Adrenal gland (tissue), 12 donors: ENCODE results near the gene TMEM250. TPM values are rescaled to one million over a fixed set of nuclear protein-coding genes. Genes with fewer than 3 reads are reported as not detected.

Source experiments
- DNase-seq, 7 donors: peaks; one replicate each; pipeline ENCODE4 v3.0.0-alpha.2; 2019 to 2020
- H3K27ac ChIP-seq, 5 donors: fragments of 200-600 bp; sonication (generic) in 4 of 5; 1 replicate in 3 of 5; 2 replicates in 2 of 5; pipeline versions ENCODE4 v1.5.1 to v1.8.0; 2016 to 2020; ENCODE audit warnings: mild to moderate bottlenecking in 1 of 5
- H3K27me3 ChIP-seq: fragments of 200-600 bp; 2 replicates; pipeline ENCODE4 v1.8.0; 2021
- H3K36me3 ChIP-seq, 2 donors: fragments of 200-600 bp; replicated peaks in 1 of 2; 1 replicate in 1 of 2; 2 replicates in 1 of 2; pipeline versions ENCODE4 v1.5.1 to v1.8.0; 2018 to 2022
- H3K4me1 ChIP-seq, 2 donors: fragments of 200-600 bp; replicated peaks in 1 of 2; 1 replicate in 1 of 2; 2 replicates in 1 of 2; pipeline versions ENCODE4 v1.5.1 to v1.8.0; 2018 to 2021
- H3K4me3 ChIP-seq, 4 donors: fragments of 200-600 bp; sonication (generic) in 3 of 4; one replicate each; pipeline ENCODE4 v1.5.1; 2016 to 2018
- H3K9me3 ChIP-seq, 3 donors: fragments of 200-600 bp; sonication (generic) in 1 of 3; replicated peaks in 1 of 3; 1 replicate in 2 of 3; 2 replicates in 1 of 3; pipeline versions ENCODE4 v1.5.1 to v1.8.0; 2016 to 2021
- CTCF ChIP-seq, 6 experiments: fragments of 450-650 bp in 4 of 6; fragments of 200-600 bp in 2 of 6; sonication (generic) in 1 of 6; IDR thresholded peaks; 1 replicate in 5 of 6; 2 replicates in 1 of 6; pipeline versions ENCODE4 v1.5.1 to v1.8.0; 2016 to 2021; ENCODE audit warnings: antibody characterized with exemption in 6 of 6, mild to moderate bottlenecking in 2 of 6, moderate library complexity in 1 of 6
- POLR2A ChIP-seq, 2 donors: fragments of 450-650 bp; IDR thresholded peaks; one replicate each; pipeline ENCODE4 v1.6.1; 2017; ENCODE audit warnings: antibody characterized with exemption in 2 of 2, mild to moderate bottlenecking in 2 of 2, moderate library complexity in 1 of 2
- WGBS, 4 donors: extraction: QIAGEN DNeasy Blood & Tissue Kit in 2 of 4; methylation state at CpG; one replicate each; pipeline versions ENCODE4 v1.1.5 to v1.1.7; 2013 to 2017; 5-methylcytosine and 5-hydroxymethylcytosine counted together
- intact Hi-C, 2 donors: fragments of 100-400 bp; cut with DNase I; formaldehyde crosslinking; loops; one replicate each; pipeline versions ENCODE4 v1.14.1 to v1.15.0; 2022 to 2023
- polyA plus RNA-seq, 3 donors: library from polyadenylated mRNA; stranded (reverse); fragments of 200-250 nt in 2 of 3; fragments of 350-450 nt in 1 of 3; fragmentation: Illumina TruSeq in 1 of 3; extraction: RNeasy Lipid Tissue Mini Kit (QIAGEN cat#74804) in 1 of 3; gene quantifications; one replicate each; pipeline ENCODE4 v1.2.3, GENCODE V29; 2013 to 2014
- total RNA-seq, 9 donors: library from RNA; depleted of rRNA in 4 of 9; stranded (reverse); fragments of >200 nt in 4 of 9; fragments of 120-200 nt in 1 of 9; fragmentation: NEBNext Ultra II Directional in 1 of 9; extraction: Animal tissue kit (Norgen Biotek cat#: 25700) in 1 of 9; gene quantifications; one replicate each; pipeline versions ENCODE4 v1.1.0 to v1.2.4, GENCODE V29; 2013 to 2023
- donor health status: healthy with polysubstance abuse.
- donor health status: Bipolar disorder and iron deficiency.
- donor health status: DM: yes; HTN: yes; CAD: no.
- donor health status: DM: no; HTN: no; CAD: no.
- donor health status: DM: no; HTN: no; CAD: no.
- donor health status: DM: yes; HTN: yes; CAD: no.

Gene TMEM250
- total and polyA plus RNA-seq, 12 donors, result 5.2 to 47.2 (median 28.0) TPM

GRCh38 chr9:136155576-136155975, 36.9 kb upstream of the TMEM250 start:
- no peaks in the 10 kb centered on the region for H3K4me1 ChIP-seq
- H3K27ac ChIP-seq, result no peak overlapping the region
- peaks cover 24% of the 10 kb centered on the region for H3K27me3 ChIP-seq
- 73 to 88% (median 76%) methylated on average over 16 to 17 of the region's 17 CpGs for WGBS, 4 donors
- H3K4me3 ChIP-seq, result no peak overlapping the region
- TF ChIP-seq CTCF (IDR thresholded peaks at IDR 0.05), result no peak
- TF ChIP-seq POLR2A (IDR thresholded peaks at IDR 0.05), result no peak
- H3K36me3 ChIP-seq, result no peaks in the 10 kb centered on the region
- H3K9me3 ChIP-seq, result no peaks in the 10 kb centered on the region
- no peak for DNase-seq
- intact Hi-C loops, result no loop called here

- Histone ChIP-seq H3K27me3 (peaks cover 24% of the 10 kb centered on the region), H3K4me3 (no peak overlapping the region), H3K36me3 (no peaks in the 10 kb centered on the region), H3K27ac (no peak overlapping the region), H3K4me1 (no peaks in the 10 kb centered on the region), H3K9me3 (no peaks in the 10 kb centered on the region)
- DNase-seq, result no peak
- 76 to 87% (median 80%) methylated on average over 11 to 14 of the region's 14 CpGs for WGBS, 4 donors
- TF ChIP-seq CTCF (IDR thresholded peaks at IDR 0.05) (no peak), POLR2A (IDR thresholded peaks at IDR 0.05) (no peak)
- intact Hi-C loops, result no loop called here
These were observed 36.3 kb upstream of the TMEM250 start for GRCh38 chr9:136154943-136155342.

DNA sequence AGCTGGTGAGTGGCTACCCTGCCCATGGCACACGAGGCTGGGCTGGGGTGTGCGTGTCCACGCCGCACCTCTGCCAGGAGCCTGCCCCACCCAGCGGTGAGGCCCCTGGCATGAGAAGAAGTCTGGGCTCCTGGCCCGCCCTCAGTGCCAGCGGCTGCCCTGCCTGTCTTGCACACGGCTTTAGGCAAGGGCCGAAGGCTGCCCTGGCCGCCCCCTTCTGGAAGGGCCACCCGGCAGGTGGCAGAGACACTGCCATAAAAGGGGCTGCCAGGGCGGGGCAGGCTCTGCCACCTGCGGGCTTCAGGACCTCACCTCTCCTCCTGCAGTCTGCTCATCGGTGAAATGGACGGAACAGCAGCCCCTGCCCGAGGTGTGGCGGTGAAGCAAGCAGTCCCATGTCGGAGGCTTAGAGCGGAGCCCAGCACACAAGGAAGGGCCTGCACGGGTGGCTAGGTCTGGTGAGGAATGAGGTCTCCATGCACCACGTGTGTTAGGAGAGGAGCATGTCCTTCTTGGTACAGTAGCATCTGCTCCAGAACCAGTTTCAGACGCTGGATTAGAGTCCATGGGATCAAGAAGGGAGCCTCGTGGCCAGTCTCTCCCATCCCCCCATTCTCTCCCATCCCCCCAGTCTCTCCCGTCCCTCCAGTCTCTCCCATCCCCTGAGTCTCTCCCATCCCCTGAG, 34.8 kb upstream of the TMEM250 start:
- WGBS, 4 donors, result 66 to 85% (median 76%) methylated on average over 11 to 24 of the region's 24 CpGs
- peaks cover 24% of the 10 kb centered on the region for H3K27me3 ChIP-seq

GRCh38 chr9:136152931-136153330, 34.3 kb upstream of the TMEM250 start:
- Histone ChIP-seq H3K36me3 (no peaks in the 10 kb centered on the region), H3K27ac (no peak overlapping the region), H3K4me1 (no peaks in the 10 kb centered on the region), H3K9me3 (no peaks in the 10 kb centered on the region), H3K27me3 (peaks cover 25% of the 10 kb centered on the region), H3K4me3 (no peak overlapping the region)
- no peak for TF ChIP-seq CTCF (IDR thresholded peaks at IDR 0.05)
- DNase-seq, result no peak
- WGBS, 4 donors, result 91 to 93% (median 92%) methylated on average over 8 to 12 of the region's 12 CpGs
- intact Hi-C loops, result no loop called here

More for the DNA sequence above, 34.8 kb upstream of the TMEM250 start:
- intact Hi-C loops, result no loop called here
- no peak overlapping the region for H3K27ac ChIP-seq
- no peaks in the 10 kb centered on the region for H3K9me3 ChIP-seq
- DNase-seq, result no peak
- no peaks in the 10 kb centered on the region for H3K36me3 ChIP-seq
- no peaks in the 10 kb centered on the region for H3K4me1 ChIP-seq
- TF ChIP-seq POLR2A (IDR thresholded peaks at IDR 0.05) (no peak), CTCF (IDR thresholded peaks at IDR 0.05) (no peak)
- no peak overlapping the region for H3K4me3 ChIP-seq
